HG02623 (cell line): Measurements from ENCODE around the gene GPNMB.

Experiments
- ATAC-seq: cut with Tn5 transposase; IDR thresholded peaks from one replicate; pipeline ENCODE4 v1.9.1; 2021; ENCODE audit warnings: moderate library complexity; ENCODE audit not compliant: unreplicated experiment

Gene GPNMB

GRCh38 chr7:23228412-23228811 lies 18.2 kb upstream of the GPNMB start:
- ATAC-seq, result no peak

DNA sequence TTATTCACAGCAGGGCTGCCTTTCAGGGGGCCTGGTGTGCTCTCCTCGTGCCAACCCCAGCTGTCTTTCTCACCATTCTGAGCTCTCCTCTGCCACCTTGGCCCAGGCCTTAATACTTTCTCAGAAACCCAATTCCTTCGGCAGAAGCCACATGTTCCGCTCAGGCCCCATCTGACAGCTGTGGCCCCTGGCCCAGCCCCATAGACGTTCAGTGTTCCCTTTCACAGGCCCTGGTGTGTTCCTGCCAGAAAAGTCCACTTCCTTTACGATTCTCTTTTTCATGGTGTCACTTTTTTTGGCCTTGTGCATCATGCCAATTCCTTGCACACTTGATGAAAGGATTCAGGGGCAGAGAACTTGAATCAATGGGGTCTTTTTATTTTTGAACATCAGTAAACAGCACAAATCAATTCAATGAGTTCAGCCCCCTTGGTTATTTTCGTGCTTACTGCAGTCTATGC lies 15.9 kb upstream of the GPNMB start:
- ATAC-seq, result no peak

DNA sequence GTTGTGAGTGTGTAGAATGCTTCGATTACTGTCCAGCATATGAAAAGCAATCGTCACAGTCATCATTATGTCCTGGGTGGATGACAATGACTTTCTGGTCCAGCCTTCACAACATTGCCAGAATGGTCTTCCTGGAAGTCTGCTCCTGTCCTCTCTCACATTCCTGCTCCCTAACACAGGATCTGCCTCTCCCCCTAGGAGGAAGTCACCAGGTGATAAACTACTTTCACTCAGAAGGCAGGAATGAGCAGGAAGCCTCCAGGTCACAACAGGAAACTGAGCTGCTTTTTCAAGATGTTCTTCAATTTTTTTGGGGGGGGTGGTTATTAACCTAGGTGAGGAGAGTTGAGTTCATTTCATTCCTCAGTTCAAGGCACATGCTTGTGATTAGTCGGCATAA lies 13.6 kb upstream of the GPNMB start:
- ATAC-seq, result no peak

DNA sequence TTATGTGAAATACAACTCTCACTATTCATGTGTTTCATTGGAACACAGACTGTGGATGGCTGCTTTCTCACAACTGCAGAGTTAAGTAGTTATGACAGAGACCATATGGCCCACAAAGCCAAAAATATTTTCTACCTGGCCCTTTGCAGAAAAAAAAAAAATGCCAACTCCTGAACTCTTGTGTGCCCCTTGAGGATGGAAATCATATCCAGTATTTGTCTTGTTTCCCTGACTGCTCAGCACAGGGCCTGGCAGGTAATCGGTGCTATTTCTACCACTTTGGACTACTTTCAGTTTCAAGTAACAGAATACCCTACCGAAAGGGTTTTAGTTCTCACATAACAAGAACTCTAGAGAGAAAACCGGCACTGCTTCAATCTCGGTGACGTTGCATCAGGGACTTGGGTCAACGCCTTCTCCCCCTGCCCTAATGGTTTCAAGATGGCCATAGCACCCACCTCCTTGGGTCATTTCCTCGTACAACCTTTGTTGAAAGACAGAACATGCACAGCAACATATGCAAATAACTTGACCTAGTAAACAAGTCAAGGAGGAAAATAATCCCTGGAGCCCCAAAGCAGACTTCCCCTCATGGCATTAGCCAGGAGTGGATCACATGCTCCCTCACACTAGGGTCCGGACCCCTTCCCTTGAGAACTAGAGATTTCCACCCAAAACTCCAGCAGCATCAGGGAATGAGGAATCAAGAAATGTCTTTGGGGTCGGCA lies 11.8 kb upstream of the GPNMB start:
- peak; percentile 93 for ATAC-seq

GRCh38 chr7:23235813-23236221 lies 10.8 kb upstream of the GPNMB start:
- ATAC-seq, result no peak

DNA sequence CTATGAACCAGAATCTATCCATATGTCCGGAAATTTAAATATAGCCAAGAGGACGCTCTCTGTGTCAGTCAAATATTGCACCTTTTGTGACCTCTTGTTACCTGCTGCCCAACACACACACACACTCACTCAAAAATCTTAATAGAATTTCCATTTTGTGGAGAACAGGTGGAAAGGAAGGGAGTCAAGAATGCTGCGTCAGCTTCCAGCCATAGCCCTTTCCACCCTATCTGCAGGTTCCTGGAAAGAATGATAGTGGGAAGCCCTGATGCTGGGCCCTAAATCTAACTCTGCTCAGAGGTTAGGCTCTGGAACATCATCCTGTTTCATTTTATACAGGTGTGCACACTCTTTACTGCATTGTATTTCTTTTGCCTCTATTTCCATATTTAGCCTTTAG lies 9.6 kb upstream of the GPNMB start:
- no peak for ATAC-seq

GRCh38 chr7:23238983-23239652 lies 7.5 kb upstream of the GPNMB start:
- ATAC-seq, result no peak

- no peak for ATAC-seq
These were observed 6.9 kb upstream of the GPNMB start for GRCh38 chr7:23239698-23240097.

GRCh38 chr7:23242321-23242720 lies 4.3 kb upstream of the GPNMB start:
- no peak for ATAC-seq

GRCh38 chr7:23242935-23243334 lies 3.6 kb upstream of the GPNMB start:
- ATAC-seq, result no peak

DNA sequence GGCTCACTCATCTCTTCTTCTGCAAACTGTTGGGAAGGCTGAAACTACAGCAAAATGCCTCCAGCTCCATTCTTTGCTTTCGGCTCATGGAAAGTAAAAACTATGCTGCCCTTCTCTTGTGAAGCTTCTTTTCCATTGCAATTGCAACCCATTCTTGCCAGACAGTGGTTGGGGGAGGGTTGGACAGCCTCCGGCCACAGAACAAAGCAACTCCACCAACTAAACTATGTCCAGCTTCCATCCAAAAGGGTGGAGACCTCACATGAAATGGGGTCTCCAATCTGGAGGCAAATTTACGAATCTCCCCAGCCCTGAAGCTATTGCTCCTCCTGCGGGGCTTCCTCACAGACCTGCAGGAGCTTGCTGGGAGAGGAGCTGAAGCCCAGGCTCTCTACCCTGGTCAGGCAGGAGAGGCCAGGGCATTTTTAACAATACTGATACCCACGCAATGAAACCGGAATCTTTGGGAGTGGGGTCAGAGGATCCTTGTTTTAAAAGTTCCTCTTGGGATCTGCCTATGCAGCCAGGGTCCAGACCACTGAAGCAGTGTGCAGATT lies 549 bp downstream of the GPNMB start:
- no peak for ATAC-seq

DNA sequence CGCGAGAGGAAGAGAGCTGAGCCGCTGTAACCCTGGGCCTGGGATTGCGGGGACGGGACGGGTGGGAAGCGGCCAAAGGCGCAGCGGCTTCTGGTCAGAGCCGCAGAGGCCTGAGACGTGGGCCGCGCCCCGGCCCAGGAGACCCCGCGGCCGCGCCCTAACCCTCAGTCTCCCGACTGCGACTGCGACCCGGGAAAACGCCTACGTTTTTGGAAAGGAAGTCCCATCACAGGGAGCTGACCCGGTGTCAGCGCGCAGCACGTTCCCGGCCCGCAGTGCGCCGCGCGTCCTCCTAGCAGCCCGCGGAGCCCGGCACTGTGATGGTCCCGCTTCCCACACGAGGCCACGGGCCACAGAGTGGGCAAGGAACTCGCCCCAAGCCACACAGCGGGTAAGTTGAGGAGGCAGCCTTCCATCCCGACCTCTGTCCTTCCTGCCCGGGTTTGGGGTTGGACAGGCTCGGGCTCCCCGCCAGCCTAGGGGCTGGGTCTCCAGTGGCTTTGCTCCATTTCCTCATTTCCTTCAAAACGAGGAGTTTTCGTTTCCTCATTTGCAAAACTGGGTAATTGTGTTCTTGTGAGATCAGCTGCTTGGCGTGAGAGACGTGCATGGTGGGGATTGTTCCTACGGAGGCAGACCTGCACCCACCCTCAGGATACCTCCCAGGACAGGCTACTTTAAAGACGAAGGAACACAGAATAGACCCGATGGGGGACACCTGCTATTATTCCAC lies 1.2 kb downstream of the GPNMB start:
- ATAC-seq, result no peak

- no peak for ATAC-seq
These were observed 2.9 kb downstream of the GPNMB start for GRCh38 chr7:23249486-23249885.

DNA sequence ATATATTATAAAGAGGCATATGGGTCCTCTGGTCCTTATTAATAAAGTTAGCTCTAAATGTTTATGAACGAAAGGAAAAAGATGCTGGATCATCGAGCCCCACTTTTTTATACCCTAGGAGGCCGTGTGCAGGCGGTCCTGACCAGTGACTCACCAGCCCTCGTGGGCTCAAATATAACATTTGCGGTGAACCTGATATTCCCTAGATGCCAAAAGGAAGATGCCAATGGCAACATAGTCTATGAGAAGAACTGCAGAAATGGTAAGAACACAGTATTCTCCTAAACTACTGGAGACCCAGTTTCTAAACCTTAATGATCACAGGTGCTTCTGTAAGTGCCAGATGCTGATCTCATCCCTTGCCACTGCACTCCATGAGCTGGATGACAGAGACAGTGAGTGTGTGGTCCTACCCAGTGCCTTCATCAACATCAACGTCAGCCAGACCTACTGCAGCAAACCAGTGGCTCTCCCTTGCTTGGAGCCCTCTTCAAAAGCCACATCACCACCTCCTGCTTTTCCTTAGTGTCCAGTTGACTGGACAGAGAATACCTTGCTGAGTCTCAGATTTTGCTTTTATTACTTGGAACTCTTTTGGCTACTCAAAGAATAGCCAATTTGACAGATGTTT lies 7.6 kb downstream of the GPNMB start:
- no peak for ATAC-seq

GRCh38 chr7:23256731-23257130 lies 10.2 kb downstream of the GPNMB start:
- no peak for ATAC-seq

DNA sequence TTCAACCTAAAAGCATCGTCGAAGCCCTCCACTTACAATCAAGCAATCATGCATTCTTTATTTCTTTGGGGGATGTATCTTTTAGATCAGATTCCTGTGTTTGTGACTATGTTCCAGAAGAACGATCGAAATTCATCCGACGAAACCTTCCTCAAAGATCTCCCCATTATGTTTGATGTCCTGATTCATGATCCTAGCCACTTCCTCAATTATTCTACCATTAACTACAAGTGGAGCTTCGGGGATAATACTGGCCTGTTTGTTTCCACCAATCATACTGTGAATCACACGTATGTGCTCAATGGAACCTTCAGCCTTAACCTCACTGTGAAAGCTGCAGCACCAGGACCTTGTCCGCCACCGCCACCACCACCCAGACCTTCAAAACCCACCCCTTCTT lies 13.8 kb downstream of the GPNMB start:
- ATAC-seq, result no peak

- peak; percentile 83 for ATAC-seq
These were observed 15.4 kb downstream of the GPNMB start for GRCh38 chr7:23261843-23262452.

- ATAC-seq, result no peak
These were observed 18.4 kb downstream of the GPNMB start for GRCh38 chr7:23264916-23265458.

DNA sequence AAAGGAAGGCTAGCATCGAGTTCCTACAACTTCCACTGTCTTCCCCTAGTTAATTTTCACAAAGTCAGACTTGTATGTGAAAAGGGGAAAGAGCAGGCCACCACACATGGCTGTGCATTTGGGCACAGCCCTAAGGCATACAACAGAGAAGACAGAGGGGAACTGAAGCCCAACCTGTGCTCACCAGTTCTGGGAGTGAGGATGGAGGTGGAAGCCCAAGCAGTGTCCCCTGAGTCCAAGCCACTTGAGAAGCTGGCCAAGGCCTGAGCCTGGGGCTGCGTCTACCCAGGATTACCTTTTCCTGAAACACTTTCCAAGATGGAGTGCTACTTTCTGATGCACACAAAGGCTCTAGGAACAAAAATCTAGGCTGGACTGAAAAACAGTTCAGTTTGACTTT lies 20.3 kb downstream of the GPNMB start:
- ATAC-seq, result no peak

DNA sequence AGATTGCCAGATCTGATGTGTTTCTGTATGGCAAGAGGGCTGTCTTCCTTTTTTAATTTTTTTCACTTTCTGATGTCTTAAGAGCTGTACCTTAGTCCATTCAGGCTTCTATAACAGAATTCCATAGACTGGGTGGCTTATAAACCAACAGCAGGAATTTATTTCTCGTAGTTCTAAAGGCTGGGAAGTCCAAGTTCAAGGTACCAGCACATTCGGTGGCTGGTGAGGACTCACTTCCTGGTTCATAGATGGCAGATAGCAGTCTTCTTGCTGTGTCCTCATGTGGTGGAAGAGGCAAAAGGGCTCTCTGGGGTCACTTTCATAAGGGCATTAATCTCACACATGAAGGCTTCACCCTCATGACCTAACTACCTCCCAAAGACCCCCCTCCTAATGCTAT lies 20.8 kb downstream of the GPNMB start:
- no peak for ATAC-seq
